ENCODE data around the gene CARHSP1.

CARHSP1 gene

DNA sequence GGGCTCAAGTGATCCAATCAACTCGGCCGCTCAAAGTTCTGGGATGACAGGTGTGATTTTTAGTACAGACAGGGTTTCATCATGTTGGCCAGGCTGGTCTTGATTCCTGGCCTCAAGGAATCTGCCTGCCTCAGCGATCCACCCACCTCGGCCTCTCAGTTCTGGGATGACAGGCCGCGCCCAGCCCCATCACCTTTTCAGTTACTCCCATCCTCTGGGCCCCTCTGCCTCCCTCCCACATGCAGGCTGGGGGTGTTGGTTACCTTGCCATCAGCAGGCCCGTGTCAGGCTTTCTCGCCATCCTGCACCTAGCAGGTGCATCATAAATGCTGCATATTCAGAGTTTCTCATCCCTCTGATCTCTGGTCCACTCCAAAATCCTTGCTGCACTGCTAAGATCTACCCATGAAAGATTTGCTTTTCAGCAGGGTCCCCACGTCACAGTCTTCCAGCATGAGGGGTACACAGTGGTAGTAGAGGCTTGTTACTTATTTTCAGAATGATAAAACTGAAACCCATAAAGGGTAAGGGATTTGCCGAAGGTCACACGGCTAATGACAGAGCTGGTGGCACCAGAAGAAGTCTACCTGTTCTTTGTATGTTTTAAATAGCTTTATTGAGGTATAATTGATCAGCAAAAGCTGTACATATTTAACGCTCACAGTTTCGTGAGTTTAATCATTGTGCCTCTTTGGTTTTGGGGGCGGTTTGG, 54.6 kb downstream of the CARHSP1 start:
- TF ChIP-seq ARNTL (CRISPR knock-in tag; IDR thresholded peaks at IDR 0.05; ENCODE audit: borderline replicate concordance, low read depth) = no peak
- no peak for TF ChIP-seq ZC3H10 (CRISPR knock-in tag; IDR thresholded peaks at IDR 0.05)
- TF ChIP-seq ZNF565 (CRISPR knock-in tag; conservative IDR thresholded peaks at IDR 0.05; ENCODE audit: low read depth) = no peak
- TF ChIP-seq, protein P1, sequence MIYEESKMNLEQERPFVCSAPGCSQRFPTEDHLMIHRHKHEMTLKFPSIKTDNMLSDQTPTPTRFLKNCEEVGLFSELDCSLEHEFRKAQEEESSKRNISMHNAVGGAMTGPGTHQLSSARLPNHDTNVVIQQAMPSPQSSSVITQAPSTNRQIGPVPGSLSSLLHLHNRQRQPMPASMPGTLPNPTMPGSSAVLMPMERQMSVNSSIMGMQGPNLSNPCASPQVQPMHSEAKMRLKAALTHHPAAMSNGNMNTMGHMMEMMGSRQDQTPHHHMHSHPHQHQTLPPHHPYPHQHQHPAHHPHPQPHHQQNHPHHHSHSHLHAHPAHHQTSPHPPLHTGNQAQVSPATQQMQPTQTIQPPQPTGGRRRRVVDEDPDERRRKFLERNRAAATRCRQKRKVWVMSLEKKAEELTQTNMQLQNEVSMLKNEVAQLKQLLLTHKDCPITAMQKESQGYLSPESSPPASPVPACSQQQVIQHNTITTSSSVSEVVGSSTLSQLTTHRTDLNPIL (CRISPR knock-in tag; IDR thresholded peaks at IDR 0.05; ENCODE audit: low read depth) = no peak
- TF ChIP-seq, protein P2, sequence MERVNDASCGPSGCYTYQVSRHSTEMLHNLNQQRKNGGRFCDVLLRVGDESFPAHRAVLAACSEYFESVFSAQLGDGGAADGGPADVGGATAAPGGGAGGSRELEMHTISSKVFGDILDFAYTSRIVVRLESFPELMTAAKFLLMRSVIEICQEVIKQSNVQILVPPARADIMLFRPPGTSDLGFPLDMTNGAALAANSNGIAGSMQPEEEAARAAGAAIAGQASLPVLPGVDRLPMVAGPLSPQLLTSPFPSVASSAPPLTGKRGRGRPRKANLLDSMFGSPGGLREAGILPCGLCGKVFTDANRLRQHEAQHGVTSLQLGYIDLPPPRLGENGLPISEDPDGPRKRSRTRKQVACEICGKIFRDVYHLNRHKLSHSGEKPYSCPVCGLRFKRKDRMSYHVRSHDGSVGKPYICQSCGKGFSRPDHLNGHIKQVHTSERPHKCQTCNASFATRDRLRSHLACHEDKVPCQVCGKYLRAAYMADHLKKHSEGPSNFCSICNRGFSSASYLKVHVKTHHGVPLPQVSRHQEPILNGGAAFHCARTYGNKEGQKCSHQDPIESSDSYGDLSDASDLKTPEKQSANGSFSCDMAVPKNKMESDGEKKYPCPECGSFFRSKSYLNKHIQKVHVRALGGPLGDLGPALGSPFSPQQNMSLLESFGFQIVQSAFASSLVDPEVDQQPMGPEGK (CRISPR knock-in tag; IDR thresholded peaks at IDR 0.05; ENCODE audit: borderline replicate concordance) = no peak
- TF ChIP-seq RARB (CRISPR knock-in tag; IDR thresholded peaks at IDR 0.05) = no peak
- no peak for TF ChIP-seq ZNF70 (CRISPR knock-in tag; IDR thresholded peaks at IDR 0.05)
- no peak for TF ChIP-seq OSR1 (CRISPR knock-in tag; IDR thresholded peaks at IDR 0.05)
- no peak for TF ChIP-seq CSDC2 (CRISPR knock-in tag; IDR thresholded peaks at IDR 0.05)
- no peak for TF ChIP-seq TOX (CRISPR knock-in tag; IDR thresholded peaks at IDR 0.05; ENCODE audit: borderline replicate concordance)
- TF ChIP-seq CSRNP3 (CRISPR knock-in tag; IDR thresholded peaks at IDR 0.05) = no peak
- no peak for TF ChIP-seq TCF4 (CRISPR knock-in tag; IDR thresholded peaks at IDR 0.05; ENCODE audit: borderline replicate concordance)
- TF ChIP-seq GLIS3 (CRISPR knock-in tag; IDR thresholded peaks at IDR 0.05) = no peak
- no peak for TF ChIP-seq POU6F1 (CRISPR knock-in tag; IDR thresholded peaks at IDR 0.05; ENCODE audit: borderline replicate concordance, low read depth)
- TF ChIP-seq SNAI2 (CRISPR knock-in tag; IDR thresholded peaks at IDR 0.05) = no peak
- TF ChIP-seq ZFP3 (CRISPR knock-in tag; IDR thresholded peaks at IDR 0.05) = no peak
- TF ChIP-seq PPARA (CRISPR knock-in tag; IDR thresholded peaks at IDR 0.05; ENCODE audit: borderline replicate concordance) = no peak
- TF ChIP-seq ZFP30 (CRISPR knock-in tag; IDR thresholded peaks at IDR 0.05) = no peak
- ATAC-seq = no peak

GRCh38 chr16:8812162-8812843, 56.5 kb downstream of the CARHSP1 start:
- TF ChIP-seq SNAI2 (CRISPR knock-in tag; IDR thresholded peaks at IDR 0.05) (no peak), PPARA (CRISPR knock-in tag; IDR thresholded peaks at IDR 0.05; ENCODE audit: borderline replicate concordance) (no peak), ZNF565 (CRISPR knock-in tag; conservative IDR thresholded peaks at IDR 0.05; ENCODE audit: low read depth) (no peak), ZNF70 (CRISPR knock-in tag; IDR thresholded peaks at IDR 0.05) (no peak), ZC3H10 (CRISPR knock-in tag; IDR thresholded peaks at IDR 0.05) (no peak), CSDC2 (CRISPR knock-in tag; IDR thresholded peaks at IDR 0.05) (no peak), ZFP30 (CRISPR knock-in tag; IDR thresholded peaks at IDR 0.05) (no peak), GLIS3 (CRISPR knock-in tag; IDR thresholded peaks at IDR 0.05) (no peak), ZFP3 (CRISPR knock-in tag; IDR thresholded peaks at IDR 0.05) (no peak), ARNTL (CRISPR knock-in tag; IDR thresholded peaks at IDR 0.05; ENCODE audit: borderline replicate concordance, low read depth) (no peak), CSRNP3 (CRISPR knock-in tag; IDR thresholded peaks at IDR 0.05) (no peak), TOX (CRISPR knock-in tag; IDR thresholded peaks at IDR 0.05; ENCODE audit: borderline replicate concordance) (no peak), RARB (CRISPR knock-in tag; IDR thresholded peaks at IDR 0.05) (no peak)
- TF ChIP-seq, protein P1 (CRISPR knock-in tag; IDR thresholded peaks at IDR 0.05; ENCODE audit: low read depth) = no peak
- ATAC-seq = no peak

Measured in SK-N-SH treated with all-trans-retinoic acid at 6 μM for 48 hours (cell line).